GM19351 (cell line): Measurements from ENCODE around the gene CDKN2B.

Source experiments
- ATAC-seq: cut with Tn5 transposase; IDR thresholded peaks from one replicate; pipeline ENCODE4 v1.9.1; 2021; ENCODE audit warnings: mild to moderate bottlenecking, moderate library complexity; ENCODE audit not compliant: unreplicated experiment

CDKN2B gene

DNA sequence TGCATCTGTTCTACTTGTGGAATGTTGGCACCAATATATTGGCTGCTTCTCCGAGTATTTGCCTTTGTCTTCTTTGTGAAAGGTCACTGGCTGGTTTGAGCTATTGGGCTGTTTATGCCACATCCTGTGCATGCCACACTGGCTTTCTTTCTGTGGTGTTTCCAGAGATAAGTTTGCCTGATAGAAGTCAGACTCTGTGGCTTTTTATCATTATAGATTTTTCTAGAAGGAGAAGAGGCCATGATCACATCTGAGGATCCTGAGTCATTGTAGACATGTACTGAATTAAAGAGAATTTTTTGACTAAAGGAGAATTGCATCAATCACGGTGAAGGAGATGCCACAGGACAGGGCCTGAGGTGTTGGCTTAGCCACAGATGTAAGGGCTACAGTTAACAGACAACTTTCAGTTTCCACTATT, 26.5 kb upstream of the CDKN2B start:
- no peak for ATAC-seq

- ATAC-seq = no peak
Observed at GRCh38 chr9:22033012-22033630, 24.0 kb upstream of the CDKN2B start.

DNA sequence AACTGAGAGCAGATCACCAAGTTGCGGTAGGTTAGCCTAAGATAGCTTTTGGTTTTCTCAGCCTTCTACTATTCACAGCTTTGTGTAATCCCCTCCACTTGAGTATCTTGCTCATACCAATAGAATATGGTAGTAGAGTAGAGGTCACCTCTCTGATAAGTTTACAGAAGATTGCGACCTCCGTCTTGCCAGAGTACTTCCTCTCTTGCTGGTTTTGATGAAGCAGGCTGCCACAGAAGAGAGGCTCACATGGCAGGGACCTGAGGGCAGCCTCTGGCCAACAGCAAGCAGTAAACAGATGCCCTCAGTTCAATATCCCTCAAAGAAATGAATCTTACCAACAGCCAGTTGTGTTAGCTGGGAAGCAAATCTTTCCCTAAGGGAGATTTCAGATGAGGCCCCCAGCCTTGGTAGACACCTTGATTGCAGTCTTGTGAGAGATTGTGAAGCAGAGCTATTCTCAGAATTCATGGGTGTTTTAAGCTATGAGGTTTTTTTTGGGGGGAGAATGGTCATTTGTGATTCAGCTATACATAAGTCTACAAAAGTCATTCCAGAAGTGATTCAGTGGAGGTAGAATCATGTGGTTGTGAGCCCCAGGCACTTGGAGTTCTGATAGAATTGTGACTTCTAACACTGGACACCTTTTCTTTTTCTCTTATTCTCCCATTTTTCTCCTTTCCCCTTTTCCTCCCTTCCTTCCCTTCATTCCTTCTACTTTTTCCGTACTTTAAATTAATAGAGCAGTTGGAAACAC, 22.7 kb upstream of the CDKN2B start:
- ATAC-seq = no peak

DNA sequence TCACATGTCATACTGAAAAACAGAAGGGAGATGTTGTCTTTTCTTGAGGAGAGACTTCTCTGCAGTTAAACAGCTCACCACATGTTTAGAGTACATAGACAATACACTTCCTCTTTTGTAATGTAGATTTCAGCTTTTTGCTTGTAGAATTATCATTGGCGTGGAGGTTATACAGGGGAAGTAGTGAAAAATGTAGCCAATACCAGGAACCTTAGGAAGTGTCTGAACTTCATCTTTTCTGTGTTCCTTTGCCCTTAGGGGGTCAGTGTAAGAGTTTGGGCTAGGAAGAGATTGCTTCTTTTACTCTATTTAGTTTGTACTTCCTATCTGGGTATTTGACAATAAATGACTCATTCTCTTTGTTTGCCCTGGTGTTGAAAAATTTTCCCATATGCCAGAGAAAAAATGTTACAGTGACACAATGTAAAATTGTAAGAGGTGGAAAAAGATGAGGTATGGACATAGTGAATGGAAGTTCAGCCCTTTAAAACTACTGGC, 21.0 kb upstream of the CDKN2B start:
- ATAC-seq = peak; percentile 96

DNA sequence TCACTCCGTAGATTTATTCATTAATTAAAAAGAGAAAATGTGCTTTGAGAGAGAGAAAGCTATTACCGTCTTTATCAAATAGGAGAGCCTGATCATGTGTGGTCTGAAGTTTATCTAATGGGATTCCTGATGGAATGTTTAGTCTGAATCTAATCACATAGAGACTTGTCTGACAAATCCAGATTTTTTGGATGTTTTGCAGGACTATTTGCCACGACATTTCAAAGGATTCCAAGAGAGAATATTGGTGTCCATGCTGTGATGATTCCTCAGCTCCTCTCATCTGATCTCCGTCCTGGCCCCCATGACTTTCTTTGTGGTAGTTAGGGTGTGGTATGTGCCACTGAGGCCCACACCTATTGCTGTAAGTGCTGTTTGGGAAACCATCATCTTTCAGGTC, 20.1 kb upstream of the CDKN2B start:
- no peak for ATAC-seq

DNA sequence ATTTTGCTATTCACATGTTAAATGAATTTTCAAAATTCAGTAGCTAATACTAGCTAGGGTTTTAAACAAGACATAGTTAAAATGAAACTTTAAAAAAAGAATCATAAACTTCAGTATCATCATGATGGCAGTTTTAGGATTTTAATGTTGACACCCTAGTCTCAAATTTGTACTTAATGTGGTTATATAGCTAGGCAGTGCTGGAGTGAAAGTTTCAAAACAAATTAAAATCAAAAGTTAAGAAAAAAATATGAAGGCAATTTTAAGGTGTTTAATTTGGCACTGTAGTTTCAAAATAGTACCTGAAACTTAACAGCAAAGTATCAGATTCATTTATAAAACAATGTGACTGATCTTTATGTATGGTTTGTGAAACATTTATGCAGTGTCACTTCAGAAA, 19.3 kb upstream of the CDKN2B start:
- ATAC-seq = no peak

GRCh38 chr9:22026696-22027095, 17.6 kb upstream of the CDKN2B start:
- no peak for ATAC-seq

- no peak for ATAC-seq
Observed at GRCh38 chr9:22022396-22022795, 13.3 kb upstream of the CDKN2B start.

GRCh38 chr9:22010866-22011625, 1.9 kb upstream of the CDKN2B start:
- no peak for ATAC-seq

DNA sequence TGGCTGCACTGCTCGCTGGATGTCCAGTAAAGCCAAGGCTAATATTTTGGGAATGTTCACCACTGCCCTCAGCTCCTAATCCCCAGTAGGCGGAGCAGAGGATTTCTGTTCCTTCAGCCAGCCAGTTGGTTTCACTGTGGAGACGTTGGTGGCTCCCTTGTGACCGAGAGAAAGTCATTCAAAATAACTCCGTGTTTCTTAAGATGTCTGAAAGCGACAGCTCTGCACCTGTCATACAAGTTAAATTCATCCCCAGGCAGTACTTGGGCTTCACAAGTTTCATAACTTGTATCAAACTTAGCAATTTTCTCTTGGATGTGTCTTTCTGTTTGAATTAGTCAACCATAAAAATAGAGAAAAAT, 382 bp upstream of the CDKN2B start:
- peak; percentile 48 for ATAC-seq

GRCh38 chr9:22008384-22008716, 755 bp downstream of the CDKN2B start:
- no peak for ATAC-seq

DNA sequence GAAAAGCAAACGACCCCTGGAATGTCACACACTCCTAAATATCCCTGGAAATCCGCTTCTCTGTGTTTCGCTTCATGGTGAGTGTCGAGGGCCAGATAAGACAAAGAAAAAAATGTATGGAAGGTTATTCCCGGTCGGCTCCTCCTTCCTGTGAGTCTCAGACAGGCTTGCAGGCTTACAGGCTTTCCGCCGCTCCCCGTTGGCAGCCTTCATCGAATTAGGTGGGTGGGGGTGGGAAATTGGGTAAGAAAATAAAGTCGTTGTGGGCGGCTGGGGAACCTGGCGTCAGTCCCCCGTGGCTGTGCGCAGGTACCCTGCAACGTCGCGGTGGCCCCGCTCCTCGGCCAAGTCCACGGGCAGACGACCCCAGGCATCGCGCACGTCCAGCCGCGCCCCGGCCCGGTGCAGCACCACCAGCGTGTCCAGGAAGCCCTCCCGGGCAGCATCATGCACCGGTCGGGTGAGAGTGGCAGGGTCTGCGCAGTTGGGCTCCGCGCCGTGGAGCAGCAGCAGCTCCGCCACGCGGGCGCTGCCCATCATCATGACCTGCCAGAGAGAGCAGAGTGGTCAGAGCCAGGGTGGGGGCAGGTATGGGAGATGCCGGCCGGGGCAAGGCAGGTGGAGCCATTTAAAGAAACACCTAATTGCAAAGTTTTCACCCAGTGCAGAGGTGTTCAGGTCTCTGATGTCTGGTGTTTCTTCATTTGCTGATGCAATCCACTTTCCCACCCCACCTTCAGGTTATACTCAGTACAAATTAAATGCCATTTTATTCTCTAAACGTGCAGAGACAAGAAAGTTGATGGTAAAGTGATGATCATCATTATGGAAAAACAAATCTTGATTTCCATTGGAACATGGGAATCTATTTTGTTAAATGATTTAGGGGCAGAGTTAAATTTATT, 3.2 kb downstream of the CDKN2B start:
- no peak for ATAC-seq

DNA sequence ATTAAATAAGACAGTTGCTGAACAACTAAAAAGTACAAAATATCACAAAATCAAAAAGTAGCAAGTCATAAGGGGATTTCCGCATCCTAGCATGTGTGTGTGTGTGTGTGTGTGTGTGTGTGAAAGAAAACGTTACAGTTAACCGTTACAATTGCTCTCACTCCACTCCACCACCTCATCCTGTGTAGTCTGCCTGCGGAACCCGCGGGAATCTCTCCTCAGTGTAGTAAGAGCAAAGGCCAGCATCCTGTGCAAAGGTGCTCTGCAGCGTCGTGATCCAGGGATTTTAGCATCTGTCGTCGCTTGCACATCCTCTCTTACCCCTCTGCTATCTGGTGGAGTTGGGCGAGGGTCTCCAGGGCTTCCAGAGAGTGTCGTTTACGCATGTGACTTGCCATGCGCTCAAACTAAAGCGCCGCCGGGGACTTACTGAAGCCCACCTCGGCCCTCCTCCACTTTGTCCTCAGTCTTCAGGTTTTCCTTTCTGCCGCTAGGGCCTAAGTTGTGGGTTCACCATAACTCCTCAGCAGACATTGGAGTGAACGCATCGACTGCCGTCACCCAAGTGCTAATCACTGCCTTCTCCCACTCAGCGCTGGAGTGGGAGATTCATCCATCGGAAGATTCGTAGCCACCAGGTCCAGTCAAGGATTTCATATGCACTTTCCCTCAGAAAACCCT, 3.9 kb downstream of the CDKN2B start:
- ATAC-seq = no peak

DNA sequence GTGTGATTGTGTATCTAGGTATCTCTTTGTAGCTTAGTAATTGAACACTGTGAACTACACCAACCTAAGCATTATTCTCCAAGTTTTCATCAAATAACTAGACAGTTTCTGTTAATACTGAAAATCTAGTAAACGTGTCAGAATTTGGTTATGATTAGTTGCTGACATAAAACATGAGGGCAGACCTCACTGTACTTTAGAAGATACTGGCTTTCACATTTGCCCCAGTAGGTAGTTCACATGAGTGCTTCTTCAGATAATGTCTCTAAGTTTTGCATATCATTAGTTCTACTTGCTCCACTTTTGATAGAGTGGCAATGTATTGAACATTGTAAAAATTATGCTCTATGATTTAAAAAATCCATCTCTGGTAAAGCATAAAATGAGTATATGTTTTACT, 7.1 kb downstream of the CDKN2B start:
- no peak for ATAC-seq

DNA sequence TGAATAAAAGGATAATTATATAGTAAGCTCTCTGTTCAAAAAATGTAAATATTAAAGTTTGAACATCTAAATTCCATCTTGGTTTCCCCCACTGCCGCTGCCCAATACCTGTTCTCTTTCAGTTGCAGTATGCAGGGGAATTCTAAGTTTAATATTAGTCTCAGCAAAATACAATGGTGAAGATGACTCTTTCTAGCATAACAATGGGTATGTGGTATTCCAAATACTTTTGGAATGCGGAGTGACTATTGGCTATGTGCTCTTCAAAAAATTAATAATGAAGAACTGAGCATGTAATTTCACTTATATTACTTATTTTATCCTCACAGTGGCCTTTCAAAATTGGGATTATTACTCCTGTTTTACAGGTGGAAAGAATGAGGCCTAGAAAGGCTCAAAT, 11.1 kb downstream of the CDKN2B start:
- no peak for ATAC-seq

- no peak for ATAC-seq
Observed at GRCh38 chr9:21997480-21997879, 11.6 kb downstream of the CDKN2B start.

- no peak for ATAC-seq
Observed at GRCh38 chr9:21996858-21997257, 12.2 kb downstream of the CDKN2B start.

DNA sequence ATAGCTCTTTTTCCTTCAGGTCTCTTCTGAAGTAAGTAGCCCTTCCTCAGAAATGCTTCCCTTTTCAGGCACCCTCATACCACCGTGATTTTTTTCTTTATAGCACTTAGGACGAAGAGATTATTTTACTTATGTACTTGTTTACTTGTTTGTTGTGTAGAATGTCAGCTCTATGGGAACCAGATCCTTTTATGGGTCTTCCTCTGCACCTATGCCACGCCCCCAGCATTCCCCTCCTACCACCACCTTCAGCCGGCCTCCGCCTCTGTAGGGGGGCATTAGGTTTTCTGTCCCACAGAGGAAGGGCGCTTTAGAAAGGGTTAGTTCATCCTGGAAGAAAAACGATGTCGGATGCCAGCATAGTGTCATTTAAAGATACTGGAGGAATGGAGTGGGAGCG, 12.7 kb downstream of the CDKN2B start:
- ATAC-seq = no peak

DNA sequence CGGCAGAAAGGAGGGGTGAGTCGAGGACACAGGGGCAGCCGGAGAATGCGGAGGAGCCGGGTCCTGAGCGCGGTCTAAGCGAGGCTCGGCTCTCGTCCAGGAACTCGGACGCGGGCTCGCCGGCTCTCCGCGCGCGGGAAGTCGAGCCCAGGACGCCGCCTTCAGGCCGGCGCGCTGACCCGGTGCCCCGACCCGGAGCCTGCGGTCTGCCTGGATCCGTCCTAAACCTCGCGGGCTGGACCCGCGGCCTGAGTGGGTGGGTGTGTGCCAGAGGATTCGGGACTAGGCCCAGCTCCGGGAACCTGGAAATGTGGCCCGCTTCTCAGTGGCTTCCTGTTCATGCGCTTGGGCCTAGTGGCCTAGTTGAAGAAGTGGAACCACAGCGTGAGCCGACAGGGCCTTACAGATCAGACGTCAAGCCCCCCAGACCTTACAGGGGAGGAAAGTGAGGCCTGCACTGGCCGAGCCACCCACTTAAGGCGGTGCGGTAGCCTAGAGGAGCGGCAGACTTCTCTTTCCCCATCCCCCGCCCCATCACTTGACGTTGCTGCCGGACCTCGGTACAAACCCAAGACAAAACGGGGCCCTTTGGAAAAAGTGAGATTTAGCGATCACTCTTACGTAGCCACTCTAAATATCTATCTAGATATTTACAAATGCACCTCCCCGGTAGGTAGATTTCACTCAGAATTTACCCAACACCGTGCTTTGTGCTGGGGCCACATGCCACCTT, 13.3 kb downstream of the CDKN2B start:
- ATAC-seq = peak; percentile 13
